GM19438 (cell line): ENCODE measurements around the gene TSEN15.
"Not testable (repeated sequence)": the region's sequence is repeated elsewhere in the genome, so short reads cannot be mapped to it uniquely, and the experiment has no call there.

Experiments
- ATAC-seq: cut with Tn5 transposase; IDR thresholded peaks from one replicate; pipeline ENCODE4 v1.9.1; 2021; ENCODE audit warnings: low read depth; ENCODE audit not compliant: unreplicated experiment

TSEN15 gene

GRCh38 chr1:184093071-184093470 lies 41.5 kb downstream of the TSEN15 start:
- ATAC-seq, result no peak

- ATAC-seq, result no peak
These were observed 44.5 kb downstream of the TSEN15 start for GRCh38 chr1:184096005-184096404.

GRCh38 chr1:184096580-184096979 lies 45.0 kb downstream of the TSEN15 start:
- ATAC-seq, result not testable (repeated sequence)

DNA sequence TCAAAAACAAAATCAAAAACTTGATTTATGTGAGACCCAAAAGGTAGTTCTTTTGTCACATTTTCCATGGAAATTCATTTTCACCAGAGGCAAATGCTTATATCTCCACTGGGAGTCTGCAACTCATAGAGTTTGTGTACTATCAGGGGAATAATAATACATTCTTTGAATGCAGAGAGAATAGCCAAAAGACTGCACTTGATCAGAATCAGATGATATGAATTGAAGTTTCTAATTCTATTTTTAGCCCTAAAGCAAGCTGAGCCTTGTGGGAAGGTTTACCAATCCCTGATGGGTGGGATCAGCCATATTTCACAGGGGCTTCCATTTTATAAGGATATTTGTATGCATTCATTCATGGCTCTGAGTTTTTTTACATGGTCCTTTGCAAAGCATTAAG lies 49.6 kb downstream of the TSEN15 start:
- no peak for ATAC-seq

GRCh38 chr1:184101571-184101970 lies 50.0 kb downstream of the TSEN15 start:
- ATAC-seq, result no peak

GRCh38 chr1:184110272-184111204 lies 59.0 kb downstream of the TSEN15 start:
- no peak for ATAC-seq

GRCh38 chr1:184112176-184112948 lies 60.8 kb downstream of the TSEN15 start:
- ATAC-seq, result no peak

GRCh38 chr1:184113251-184113650 lies 61.7 kb downstream of the TSEN15 start:
- no peak for ATAC-seq

GRCh38 chr1:184114818-184115398 lies 63.4 kb downstream of the TSEN15 start:
- no peak for ATAC-seq

DNA sequence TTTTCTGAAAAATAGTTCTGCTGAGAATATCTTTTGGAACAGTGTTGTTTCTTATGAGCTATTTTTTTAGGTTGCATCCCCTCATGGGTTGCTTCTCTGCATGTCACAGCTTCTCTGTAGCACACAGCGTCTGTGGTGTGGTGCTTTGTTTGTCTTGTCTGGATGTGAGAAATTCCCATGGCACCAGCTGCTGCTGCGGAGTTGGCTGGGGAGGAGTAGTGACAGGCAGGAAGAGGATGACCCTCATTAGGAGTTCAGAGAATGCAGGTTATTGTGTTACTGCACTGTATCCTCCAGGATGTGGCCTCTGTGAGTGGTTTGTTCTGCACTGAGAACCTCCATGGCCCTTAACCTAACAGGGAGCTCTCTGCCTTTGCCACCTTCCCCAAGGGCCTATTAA lies 64.8 kb downstream of the TSEN15 start:
- no peak for ATAC-seq

DNA sequence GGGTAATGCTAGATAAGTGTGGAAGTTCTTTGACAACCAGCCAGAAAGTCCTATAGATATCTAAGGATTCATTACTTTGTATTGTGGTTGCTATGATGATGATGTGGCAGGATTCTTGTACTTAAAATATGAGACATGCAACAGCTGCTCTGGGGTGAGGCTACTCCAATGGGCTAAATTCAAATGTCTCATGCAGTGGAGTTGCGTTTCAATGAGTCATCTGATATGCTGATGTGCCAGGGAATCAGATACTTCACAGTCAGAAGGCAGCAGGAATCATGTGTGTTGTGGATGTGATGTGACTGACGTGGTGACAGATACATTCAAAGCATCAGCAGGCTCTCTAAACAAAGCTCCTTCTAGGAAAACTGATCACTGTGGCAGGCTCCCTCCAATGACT lies 66.5 kb downstream of the TSEN15 start:
- ATAC-seq, result no peak
